ENCODE results near the gene JARID2.

Gene JARID2

GRCh38 chr6:15247500-15248450 lies 1.9 kb downstream of the JARID2 start:
- DNase-seq, result peak; percentile 70

GRCh38 chr6:15248451-15249370 lies 2.8 kb downstream of the JARID2 start:
- DNase-seq, result peak; percentile 99

GRCh38 chr6:15249371-15250019 lies 3.6 kb downstream of the JARID2 start:
- DNase-seq, result no peak

- DNase-seq, result no peak
These were observed 4.6 kb downstream of the JARID2 start for GRCh38 chr6:15250187-15251168.

- DNase-seq, result peak; percentile 83
These were observed 6.3 kb downstream of the JARID2 start for GRCh38 chr6:15252195-15252594.

GRCh38 chr6:15253203-15254022 lies 7.5 kb downstream of the JARID2 start:
- no peak for DNase-seq

GRCh38 chr6:15254070-15254975 lies 8.5 kb downstream of the JARID2 start:
- no peak for DNase-seq

- no peak for DNase-seq
These were observed 9.6 kb downstream of the JARID2 start for GRCh38 chr6:15255481-15255880.

- DNase-seq, result no peak
These were observed 10.1 kb downstream of the JARID2 start for GRCh38 chr6:15255909-15256395.

GRCh38 chr6:15256538-15257271 lies 10.8 kb downstream of the JARID2 start:
- DNase-seq, result no peak

- DNase-seq, result no peak
These were observed 11.7 kb downstream of the JARID2 start for GRCh38 chr6:15257357-15258132.

GRCh38 chr6:15259766-15260098 lies 13.9 kb downstream of the JARID2 start:
- DNase-seq, result no peak

GRCh38 chr6:15260099-15260821 lies 14.4 kb downstream of the JARID2 start:
- DNase-seq, result no peak

GRCh38 chr6:15263780-15264374 lies 18.0 kb downstream of the JARID2 start:
- peak; percentile 53 for DNase-seq

GRCh38 chr6:15264412-15264811 lies 18.5 kb downstream of the JARID2 start:
- no peak for DNase-seq

GRCh38 chr6:15264902-15265761 lies 19.3 kb downstream of the JARID2 start:
- DNase-seq, result no peak

Data from hematopoietic multipotent progenitor cell treated with erythropoietin and hydrocortisone succinate and interleukin-3 and kit ligand, for 6 days (in vitro differentiated cells).